IgD-negative memory B cell (primary cell): ENCODE measurements around the gene WRNIP1. TPM values are rescaled to one million over a fixed set of nuclear protein-coding genes. Genes with fewer than 3 reads are reported as not detected.

ENCODE experiments used
- H3K27ac Mint-ChIP-seq, 3 donors: one replicate each; pipeline ENCODE4 v1.8.0; 2020 to 2022; ENCODE audit warnings: mild to moderate bottlenecking in 3 of 3, mixed read lengths in 3 of 3, moderate library complexity in 1 of 3
- H3K27me3 Mint-ChIP-seq: one replicate; pipeline ENCODE4 v1.8.0; 2021; ENCODE audit warnings: mixed read lengths
- H3K36me3 Mint-ChIP-seq: one replicate; pipeline ENCODE4 v1.8.0; 2020; ENCODE audit warnings: mild to moderate bottlenecking, mixed read lengths
- H3K4me1 Mint-ChIP-seq, 3 donors: one replicate each; pipeline ENCODE4 v1.8.0; 2020 to 2022; ENCODE audit warnings: mixed read lengths in 3 of 3, mild to moderate bottlenecking in 1 of 3
- H3K4me3 Mint-ChIP-seq, 4 donors: one replicate each; pipeline ENCODE4 v1.8.0; 2020 to 2022; ENCODE audit warnings: mild to moderate bottlenecking in 4 of 4, mixed read lengths in 4 of 4, moderate library complexity in 3 of 4
- H3K9me3 Mint-ChIP-seq, 3 donors: one replicate each; pipeline ENCODE4 v1.8.0; 2020 to 2021; ENCODE audit warnings: mixed read lengths in 3 of 3, mild to moderate bottlenecking in 1 of 3
- polyA plus RNA-seq: library from polyadenylated mRNA; unstranded; fragments of 300-500 nt; fragmentation: Illumina TruSeq; gene quantifications from one replicate; pipeline ENCODE4 v1.2.3, GENCODE V29; 2021

Gene WRNIP1
- polyA plus RNA-seq, 1 donor from 2014 or later: 34.5 TPM

DNA sequence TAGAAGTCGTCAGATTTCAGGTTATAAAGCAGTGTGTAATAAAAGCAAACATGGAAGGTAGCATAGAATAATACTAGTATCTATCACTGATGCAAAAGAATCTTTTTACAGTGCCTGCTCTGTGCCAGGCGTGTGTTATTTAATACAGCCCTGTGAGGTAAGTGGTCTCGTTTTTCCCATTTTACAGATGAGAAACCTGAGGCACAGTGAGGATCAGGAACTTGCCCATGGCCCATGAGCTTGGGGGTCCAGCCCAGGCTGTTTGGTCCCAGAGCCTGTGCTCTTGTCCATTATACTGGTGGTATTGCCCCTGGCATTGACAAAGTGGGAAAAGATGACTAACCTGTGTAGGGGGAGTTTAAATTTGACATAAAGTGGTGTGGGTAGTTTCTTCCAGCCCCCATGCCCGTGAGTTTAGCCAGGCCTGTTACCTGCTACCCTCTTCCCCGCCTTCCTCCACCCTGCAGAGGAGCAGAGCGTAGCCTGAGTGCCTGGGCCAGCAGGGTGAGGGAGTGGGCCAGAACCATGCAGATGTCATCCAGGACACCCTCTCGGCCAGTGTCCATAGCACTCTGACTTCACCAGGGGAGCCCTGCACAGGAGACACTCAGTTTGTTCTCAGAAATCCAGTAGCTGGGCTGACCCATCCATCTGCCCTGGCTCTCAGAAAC is 16.6 kb downstream of the WRNIP1 start:
- peaks cover 7% of the 10 kb centered on the region for H3K36me3 Mint-ChIP-seq
- peaks cover 5% of the 10 kb centered on the region in 3 donors for H3K4me1 Mint-ChIP-seq
- no peaks in the 10 kb centered on the region for H3K9me3 Mint-ChIP-seq
- H3K4me3 Mint-ChIP-seq: no peak overlapping the region
- H3K27ac Mint-ChIP-seq: no peak overlapping the region
- H3K27me3 Mint-ChIP-seq: no peaks in the 10 kb centered on the region

- Mint-ChIP-seq H3K36me3 (peaks cover 10% of the 10 kb centered on the region), H3K27ac (no peak overlapping the region), H3K27me3 (no peaks in the 10 kb centered on the region), H3K4me1 (peaks cover 5 to 7% (median 5%) of the 10 kb centered on the region in 3 donors), H3K4me3 (no peak overlapping the region), H3K9me3 (no peaks in the 10 kb centered on the region)
Observed at GRCh38 chr6:2782356-2782708, 17.1 kb downstream of the WRNIP1 start.

DNA sequence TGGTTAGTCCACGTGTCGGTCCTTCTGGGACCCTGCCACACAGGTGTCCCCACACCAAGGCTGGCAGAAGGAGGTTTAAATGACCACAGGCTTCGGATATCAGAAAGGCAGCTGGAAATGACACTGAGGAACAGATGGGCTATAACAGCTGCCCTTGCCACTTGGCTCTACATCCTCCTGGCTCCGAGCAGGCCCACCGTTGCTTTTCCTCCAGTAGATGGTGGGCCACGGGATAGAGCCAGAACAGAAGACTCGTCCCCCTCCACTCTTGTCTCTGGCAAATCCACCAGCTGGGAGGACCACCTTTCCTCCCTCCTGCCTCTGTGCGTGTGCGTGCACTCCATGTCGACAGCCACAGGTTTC is 17.6 kb downstream of the WRNIP1 start:
- no peaks in the 10 kb centered on the region for H3K9me3 Mint-ChIP-seq
- H3K4me3 Mint-ChIP-seq: no peak overlapping the region
- H3K4me1 Mint-ChIP-seq: peaks cover under 1 to 5% (median 3%) of the 10 kb centered on the region in 3 donors
- H3K27ac Mint-ChIP-seq: no peak overlapping the region
- no peaks in the 10 kb centered on the region for H3K27me3 Mint-ChIP-seq
- H3K36me3 Mint-ChIP-seq: peaks cover 13% of the 10 kb centered on the region

- peaks cover 13% of the 10 kb centered on the region for H3K36me3 Mint-ChIP-seq
- H3K4me1 Mint-ChIP-seq: peaks cover 0 to 5% (median 2%) of the 10 kb centered on the region in 3 donors
- no peaks in the 10 kb centered on the region for H3K27me3 Mint-ChIP-seq
- H3K27ac Mint-ChIP-seq: no peak overlapping the region
- peak overlapping the region in 1 of 4 donors; percentile 23 for H3K4me3 Mint-ChIP-seq
- no peaks in the 10 kb centered on the region for H3K9me3 Mint-ChIP-seq
Observed at GRCh38 chr6:2783188-2783963, 18.2 kb downstream of the WRNIP1 start.

GRCh38 chr6:2784061-2784460 is 18.9 kb downstream of the WRNIP1 start:
- H3K4me3 Mint-ChIP-seq: no peak overlapping the region
- no peaks in the 10 kb centered on the region for H3K27me3 Mint-ChIP-seq
- peaks cover 0 to 5% (median 2%) of the 10 kb centered on the region in 3 donors for H3K4me1 Mint-ChIP-seq
- no peak overlapping the region for H3K27ac Mint-ChIP-seq
- peaks cover 12% of the 10 kb centered on the region for H3K36me3 Mint-ChIP-seq
- no peaks in the 10 kb centered on the region for H3K9me3 Mint-ChIP-seq

DNA sequence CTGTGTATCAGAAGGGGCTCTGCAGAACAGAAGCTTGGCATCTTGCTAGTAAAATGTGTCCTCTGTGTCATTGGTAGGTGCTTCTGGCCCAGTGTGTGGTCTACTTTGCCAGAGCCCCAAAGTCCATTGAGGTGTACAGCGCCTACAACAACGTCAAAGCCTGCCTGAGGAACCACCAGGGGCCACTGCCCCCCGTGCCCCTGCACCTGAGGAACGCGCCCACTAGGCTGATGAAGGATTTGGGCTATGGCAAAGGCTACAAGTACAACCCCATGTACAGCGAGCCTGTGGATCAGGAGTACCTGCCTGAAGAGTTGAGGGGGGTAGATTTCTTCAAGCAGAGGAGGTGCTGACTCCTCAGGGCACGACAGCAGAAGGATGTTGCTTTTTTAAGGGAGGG is 19.7 kb downstream of the WRNIP1 start:
- no peak overlapping the region for H3K27ac Mint-ChIP-seq
- H3K4me3 Mint-ChIP-seq: no peak overlapping the region
- H3K4me1 Mint-ChIP-seq: peaks cover 0 to 5% (median 2%) of the 10 kb centered on the region in 3 donors
- no peaks in the 10 kb centered on the region for H3K27me3 Mint-ChIP-seq
- H3K9me3 Mint-ChIP-seq: no peaks in the 10 kb centered on the region
- H3K36me3 Mint-ChIP-seq: peaks cover 12% of the 10 kb centered on the region

DNA sequence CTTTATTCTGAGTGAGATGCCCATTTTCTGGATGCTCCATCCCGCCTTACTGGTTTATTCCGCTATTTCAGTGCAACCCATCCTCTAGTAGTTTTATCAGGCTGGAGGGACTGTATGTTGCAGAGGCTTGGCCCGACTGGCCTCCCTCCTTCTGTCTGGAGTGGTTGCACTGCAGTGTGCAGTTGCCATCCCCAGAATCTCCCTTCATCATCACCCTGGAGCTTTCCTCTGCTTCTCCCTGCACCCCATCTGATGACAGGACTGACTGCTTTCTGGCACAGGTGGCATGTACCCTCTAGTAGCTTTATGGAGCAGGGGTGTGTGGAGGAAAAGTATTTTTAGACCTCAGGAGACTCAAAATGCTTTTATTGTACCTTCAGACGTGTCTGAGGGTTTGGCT is 21.1 kb downstream of the WRNIP1 start:
- Mint-ChIP-seq H3K27ac (no peak overlapping the region), H3K27me3 (no peaks in the 10 kb centered on the region), H3K4me1 (peaks cover 3 to 12% (median 5%) of the 10 kb centered on the region in 3 donors), H3K36me3 (peaks cover 8% of the 10 kb centered on the region), H3K4me3 (peak overlapping the region in 1 of 4 donors; percentile 21), H3K9me3 (no peaks in the 10 kb centered on the region)

- no peaks in the 10 kb centered on the region for H3K9me3 Mint-ChIP-seq
- peaks cover 9% of the 10 kb centered on the region for H3K36me3 Mint-ChIP-seq
- peak overlapping the region in 2 of 3 donors; percentile 39 to 73 for H3K27ac Mint-ChIP-seq
- no peaks in the 10 kb centered on the region for H3K27me3 Mint-ChIP-seq
- peaks cover 20 to 26% (median 25%) of the 10 kb centered on the region in 3 donors for H3K4me1 Mint-ChIP-seq
- peak overlapping the region in 3 of 4 donors; percentile 7 to 85 (median 68) for H3K4me3 Mint-ChIP-seq
Observed at GRCh38 chr6:2790588-2791449, 25.6 kb downstream of the WRNIP1 start.

DNA sequence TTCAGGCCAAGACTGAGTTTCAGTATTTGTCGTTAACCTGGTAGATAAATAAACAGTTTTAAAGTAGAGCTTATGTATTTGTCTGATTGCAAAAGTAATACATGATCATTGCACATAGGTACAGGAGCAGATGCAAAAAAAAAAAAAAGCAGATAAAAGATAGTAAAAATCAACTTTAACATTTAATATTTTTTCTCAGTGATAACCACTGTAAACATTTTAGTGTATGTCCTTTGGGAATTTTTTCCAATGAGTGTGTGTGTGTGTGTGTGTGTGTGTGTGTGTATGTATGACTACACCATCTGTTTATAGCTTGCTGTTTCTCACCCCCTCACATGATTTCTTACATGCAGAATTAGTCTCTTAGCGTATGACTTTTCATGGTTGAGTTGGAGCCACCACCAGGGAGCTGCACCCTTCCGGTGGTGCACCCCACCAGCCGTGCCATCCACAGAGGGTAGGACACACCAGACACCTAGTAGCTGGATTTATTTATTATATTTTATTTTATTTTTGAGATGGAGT is 26.3 kb downstream of the WRNIP1 start:
- Mint-ChIP-seq H3K4me3 (peak overlapping the region; percentile 7 to 85 (median 56)), H3K4me1 (peaks cover 20 to 26% (median 25%) of the 10 kb centered on the region in 3 donors), H3K27ac (peak overlapping the region in 2 of 3 donors; percentile 39 to 73), H3K36me3 (peaks cover 8% of the 10 kb centered on the region), H3K27me3 (no peaks in the 10 kb centered on the region), H3K9me3 (no peaks in the 10 kb centered on the region)

DNA sequence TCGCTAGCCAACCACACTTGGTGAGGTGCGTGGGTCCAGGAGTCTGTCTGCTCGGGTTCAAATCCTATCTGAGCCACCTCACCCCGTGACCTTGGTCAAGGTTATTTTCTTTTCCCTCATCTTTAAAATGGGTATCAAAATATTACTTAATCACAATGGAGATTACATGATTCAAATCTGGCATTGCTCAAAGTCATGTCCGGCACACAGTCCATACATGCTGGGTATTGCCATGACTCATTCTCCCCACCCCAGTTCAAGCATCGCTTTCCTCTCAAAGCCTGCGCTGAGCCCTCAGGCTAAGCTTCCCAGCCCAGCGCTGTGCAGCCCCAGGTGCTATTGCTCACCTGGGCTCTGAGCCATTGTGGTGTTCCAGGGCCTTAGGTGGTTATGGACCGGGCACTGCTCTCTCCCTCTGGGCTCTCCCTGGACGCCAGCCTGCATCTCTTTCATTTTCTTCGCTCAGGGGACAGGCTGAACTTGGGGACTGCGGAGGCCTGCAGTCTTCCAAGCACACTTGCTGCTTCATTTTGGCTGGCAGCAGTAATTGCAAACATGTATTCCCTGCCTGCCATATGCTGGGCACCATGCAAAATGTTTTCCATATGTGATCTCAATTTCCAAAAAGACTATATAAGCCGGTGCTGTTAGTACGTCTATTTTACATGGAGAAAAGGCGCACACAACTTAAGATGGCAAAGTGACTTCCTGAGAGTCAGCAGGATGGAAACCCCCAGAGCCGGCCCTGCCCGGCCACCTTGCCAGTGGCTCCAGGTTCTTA is 27.3 kb downstream of the WRNIP1 start:
- no peaks in the 10 kb centered on the region for H3K9me3 Mint-ChIP-seq
- H3K4me3 Mint-ChIP-seq: peak overlapping the region in 1 of 4 donors; percentile 68
- H3K36me3 Mint-ChIP-seq: peaks cover 3% of the 10 kb centered on the region
- H3K27ac Mint-ChIP-seq: no peak overlapping the region
- peaks cover 20 to 29% (median 25%) of the 10 kb centered on the region in 3 donors for H3K4me1 Mint-ChIP-seq
- H3K27me3 Mint-ChIP-seq: no peaks in the 10 kb centered on the region

DNA sequence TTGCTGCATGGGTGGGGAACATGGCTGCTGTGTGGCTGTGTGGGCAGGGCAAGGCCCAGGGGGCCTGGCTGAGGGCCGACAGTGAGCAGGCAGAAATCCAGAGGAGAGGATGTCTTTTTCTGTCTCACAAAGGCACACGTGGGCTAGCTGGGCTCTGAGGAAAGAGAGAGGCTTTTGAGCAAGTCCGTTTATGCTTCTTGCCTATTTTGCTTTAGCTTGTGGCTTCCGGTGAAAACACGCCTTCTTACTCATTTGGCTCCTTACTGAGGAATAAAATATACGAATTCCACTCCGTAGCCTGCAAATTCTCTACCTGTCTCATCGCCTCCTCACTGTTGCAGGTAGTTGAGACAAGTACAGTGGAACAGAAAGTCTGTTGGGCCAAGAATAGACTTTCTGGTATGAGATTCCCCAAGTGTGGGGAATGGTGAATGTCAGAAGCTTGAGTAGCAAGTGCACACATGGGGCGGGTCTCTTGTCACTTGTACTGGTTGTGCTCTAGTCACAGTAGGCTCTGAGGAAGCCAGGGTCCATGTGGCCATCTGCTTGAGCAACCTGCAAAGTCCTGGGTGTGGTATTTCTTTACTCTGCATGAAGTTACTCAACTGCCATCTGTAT is 28.4 kb downstream of the WRNIP1 start:
- H3K4me1 Mint-ChIP-seq: peaks cover 20 to 29% (median 25%) of the 10 kb centered on the region in 3 donors

GRCh38 chr6:2794171-2794730 is 29.1 kb downstream of the WRNIP1 start:
- peaks cover 20 to 29% (median 25%) of the 10 kb centered on the region in 3 donors for H3K4me1 Mint-ChIP-seq
- no peak overlapping the region for H3K4me3 Mint-ChIP-seq

More for the DNA sequence above, 28.4 kb downstream of the WRNIP1 start:
- no peaks in the 10 kb centered on the region for H3K9me3 Mint-ChIP-seq
- H3K27ac Mint-ChIP-seq: peak overlapping the region in 2 of 3 donors; percentile 67 to 82
- peak overlapping the region in 1 of 4 donors; percentile 55 for H3K4me3 Mint-ChIP-seq
- peaks cover 1% of the 10 kb centered on the region for H3K36me3 Mint-ChIP-seq
- H3K27me3 Mint-ChIP-seq: no peaks in the 10 kb centered on the region

GRCh38 chr6:2795162-2795561 is 30.0 kb downstream of the WRNIP1 start:
- Mint-ChIP-seq H3K27ac (no peak overlapping the region), H3K4me1 (peaks cover 20 to 29% (median 25%) of the 10 kb centered on the region in 3 donors), H3K36me3 (peaks cover 4% of the 10 kb centered on the region), H3K27me3 (no peaks in the 10 kb centered on the region), H3K4me3 (no peak overlapping the region), H3K9me3 (no peaks in the 10 kb centered on the region)

More at GRCh38 chr6:2794171-2794730, 29.1 kb downstream of the WRNIP1 start:
- peaks cover 1% of the 10 kb centered on the region for H3K36me3 Mint-ChIP-seq
- peak overlapping the region in 2 of 3 donors; percentile 67 to 82 for H3K27ac Mint-ChIP-seq
- H3K9me3 Mint-ChIP-seq: no peaks in the 10 kb centered on the region
- no peaks in the 10 kb centered on the region for H3K27me3 Mint-ChIP-seq
